Measurements from ENCODE around the gene TANC1.
"Not testable (repeated sequence)": the region's sequence is repeated elsewhere in the genome, so short reads cannot be mapped to it uniquely, and the experiment has no call there.

TANC1 gene

GRCh38 chr2:159140070-159140769 lies 171.8 kb downstream of the TANC1 start:
- DNase-seq (ENCODE audit: low read depth): no peak

- not testable (repeated sequence) for DNase-seq (ENCODE audit: low read depth)
These were observed 172.4 kb downstream of the TANC1 start for GRCh38 chr2:159140821-159141220.

- no peak for DNase-seq (ENCODE audit: low read depth)
These were observed 176.6 kb downstream of the TANC1 start for GRCh38 chr2:159144776-159145614.

DNA sequence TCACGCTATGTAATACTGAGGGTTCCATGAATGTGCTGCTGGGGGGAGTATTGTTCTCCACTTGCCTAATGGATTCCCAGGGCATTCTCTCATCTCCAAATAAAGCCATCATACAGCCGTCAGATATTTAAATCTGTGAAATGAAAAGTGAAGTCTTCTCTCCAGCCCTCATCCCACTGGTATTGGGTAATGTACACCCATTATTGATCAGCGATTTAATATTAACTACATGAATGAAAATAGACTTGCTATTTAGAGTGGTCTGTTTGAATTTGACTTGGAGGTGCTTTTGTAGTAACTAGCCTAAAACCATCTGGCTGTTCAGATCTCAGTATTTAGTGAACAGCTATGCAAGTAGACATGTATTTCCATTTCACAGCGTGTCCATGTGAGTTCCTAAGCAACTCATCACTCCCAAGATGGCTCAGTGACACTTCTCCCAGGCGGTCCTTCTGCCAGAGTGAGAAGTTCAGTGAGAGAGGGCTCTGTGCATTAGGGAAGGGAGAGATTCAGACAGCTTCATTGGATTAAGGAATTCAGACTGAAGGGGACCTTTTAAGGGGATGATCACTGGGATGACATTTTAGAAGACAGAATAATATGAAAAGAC lies 177.4 kb downstream of the TANC1 start:
- no peak for DNase-seq (ENCODE audit: low read depth)

DNA sequence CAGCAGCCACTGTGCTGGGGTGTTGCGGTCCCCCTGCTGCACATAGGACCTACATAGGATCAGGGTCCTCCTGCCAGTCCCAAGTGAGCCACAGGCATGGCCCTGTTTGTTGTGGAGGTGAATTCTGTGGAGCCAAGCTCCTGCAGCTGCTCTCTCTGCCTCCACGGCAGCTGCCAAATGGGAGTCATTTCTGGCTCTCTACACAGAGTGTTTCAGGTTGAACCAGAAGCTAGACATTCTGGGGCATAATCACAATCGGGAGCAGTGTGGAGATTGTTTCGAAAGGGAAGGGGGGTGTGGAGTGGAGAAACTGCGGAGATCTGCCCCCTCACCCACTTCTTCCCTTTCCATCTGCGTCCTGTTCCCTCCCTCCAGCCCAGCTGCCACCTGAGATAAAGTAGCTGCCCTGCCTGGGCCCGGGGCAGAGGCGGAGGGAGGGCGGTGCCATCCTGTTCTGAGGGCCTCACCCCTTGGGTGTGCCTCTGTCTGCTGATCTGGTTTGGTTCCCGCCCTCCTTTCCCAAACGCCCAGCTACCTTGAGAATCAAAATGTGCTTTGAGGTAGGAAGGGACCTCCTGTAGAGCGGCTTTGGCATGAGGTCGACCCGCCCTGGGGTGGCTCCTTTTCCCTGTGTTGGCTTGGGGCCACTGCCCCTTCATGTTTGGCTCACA lies 178.7 kb downstream of the TANC1 start:
- DNase-seq (ENCODE audit: low read depth): no peak

- DNase-seq (ENCODE audit: low read depth): no peak
These were observed 179.2 kb downstream of the TANC1 start for GRCh38 chr2:159147690-159148089.

DNA sequence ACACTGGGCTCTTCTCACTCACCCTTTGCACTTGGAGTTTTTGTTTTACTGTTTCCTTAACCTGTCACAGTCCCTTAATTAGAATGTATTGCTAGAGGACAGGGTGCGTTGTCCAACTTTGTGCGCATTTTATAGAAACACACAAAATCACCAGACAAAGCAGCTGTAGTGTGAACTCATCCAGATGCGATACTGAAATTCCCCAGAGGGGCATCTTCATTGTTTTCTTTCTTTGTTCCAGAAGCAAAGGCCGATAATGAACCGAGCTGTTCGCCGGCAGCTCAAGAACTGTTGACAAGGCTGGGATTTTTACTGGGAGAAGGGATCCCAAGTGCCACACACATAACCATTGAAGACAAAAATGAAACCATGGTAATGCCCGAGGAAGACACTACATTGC lies 180.5 kb downstream of the TANC1 start:
- DNase-seq (ENCODE audit: low read depth): no peak

DNA sequence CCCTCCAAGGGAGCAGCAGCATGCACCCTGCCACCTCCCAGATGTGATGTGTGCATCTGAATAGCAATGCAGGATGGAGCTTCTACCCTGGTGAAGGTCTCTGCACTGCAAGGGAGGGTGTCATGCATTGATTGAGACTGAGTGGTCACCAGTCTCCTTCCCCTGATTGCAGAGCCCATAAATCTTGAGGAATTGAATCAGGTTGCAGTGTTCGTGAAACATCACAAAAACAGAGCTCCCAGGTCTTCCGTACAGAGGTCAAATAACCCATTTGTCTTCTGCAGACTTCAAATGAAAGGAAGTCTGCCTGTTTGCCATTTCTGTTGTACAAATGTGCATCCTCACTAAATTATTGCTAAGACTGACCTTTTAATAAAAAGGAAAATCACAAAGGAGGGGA lies 181.3 kb downstream of the TANC1 start:
- DNase-seq (ENCODE audit: low read depth): no peak

DNA sequence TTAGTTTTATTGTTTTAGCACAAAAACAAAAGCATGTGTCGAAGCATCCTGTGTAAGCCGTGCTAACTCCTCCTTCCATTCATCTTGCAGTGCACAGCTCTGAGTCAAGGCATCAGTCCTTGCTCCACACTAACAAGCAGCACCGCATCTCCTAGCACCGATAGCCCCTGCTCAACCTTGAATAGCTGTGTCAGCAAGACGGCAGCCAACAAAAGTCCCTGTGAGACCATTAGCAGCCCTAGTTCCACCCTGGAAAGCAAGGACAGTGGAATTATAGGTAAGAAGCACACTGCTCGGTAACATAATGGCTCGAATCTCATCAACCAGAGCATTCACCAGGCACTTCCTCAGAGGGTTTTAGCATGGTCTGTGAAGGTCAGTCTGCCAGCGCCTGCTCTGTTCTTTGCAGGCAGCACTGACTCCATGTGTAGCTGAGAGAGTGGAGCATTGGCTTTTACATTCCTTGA lies 181.9 kb downstream of the TANC1 start:
- no peak for DNase-seq (ENCODE audit: low read depth)

DNA sequence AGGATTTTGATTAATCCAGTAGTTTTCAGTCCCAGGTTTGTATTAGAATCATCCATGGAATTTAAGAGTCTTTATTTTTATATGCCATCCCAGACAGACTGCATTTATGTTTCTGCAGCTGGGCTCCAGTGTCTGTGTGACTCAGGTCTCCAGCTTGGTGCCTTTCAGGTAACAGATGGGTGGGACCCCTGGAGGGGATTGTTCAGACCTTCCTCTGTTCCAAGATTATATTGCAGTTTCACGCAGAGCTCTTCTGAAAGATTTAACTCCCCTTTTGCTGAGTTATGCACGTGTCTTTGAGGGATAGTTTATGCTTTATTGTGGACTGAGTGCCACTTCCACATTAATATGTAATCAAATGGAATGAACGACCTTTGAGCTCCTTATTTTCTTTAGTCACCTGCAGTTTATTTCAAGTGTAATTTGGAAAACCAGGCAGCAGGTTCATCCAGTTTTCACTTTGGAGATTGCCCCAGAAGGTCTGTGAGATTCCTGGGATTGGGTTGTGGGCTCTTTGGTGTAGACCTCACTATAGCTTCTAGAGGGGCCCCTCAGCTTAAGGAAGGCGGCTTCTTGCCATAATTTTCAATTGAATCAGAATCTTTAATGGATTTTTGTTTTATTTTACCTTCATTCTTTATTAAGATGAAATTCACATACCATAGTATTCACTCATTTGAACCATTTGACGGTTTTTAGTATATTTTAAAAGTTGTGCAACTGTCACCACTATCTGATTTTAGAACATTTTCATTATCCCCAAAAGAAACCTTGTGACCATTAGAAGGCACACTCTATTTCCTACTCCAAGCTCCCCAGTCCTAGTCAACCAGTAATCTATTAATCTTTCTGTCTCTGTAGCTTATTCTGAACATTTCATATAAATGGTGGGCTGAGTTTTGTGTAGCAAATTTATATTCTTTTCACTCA lies 183.0 kb downstream of the TANC1 start:
- DNase-seq (ENCODE audit: low read depth): no peak

- DNase-seq (ENCODE audit: low read depth): no peak
These were observed 183.8 kb downstream of the TANC1 start for GRCh38 chr2:159152128-159152778.

DNA sequence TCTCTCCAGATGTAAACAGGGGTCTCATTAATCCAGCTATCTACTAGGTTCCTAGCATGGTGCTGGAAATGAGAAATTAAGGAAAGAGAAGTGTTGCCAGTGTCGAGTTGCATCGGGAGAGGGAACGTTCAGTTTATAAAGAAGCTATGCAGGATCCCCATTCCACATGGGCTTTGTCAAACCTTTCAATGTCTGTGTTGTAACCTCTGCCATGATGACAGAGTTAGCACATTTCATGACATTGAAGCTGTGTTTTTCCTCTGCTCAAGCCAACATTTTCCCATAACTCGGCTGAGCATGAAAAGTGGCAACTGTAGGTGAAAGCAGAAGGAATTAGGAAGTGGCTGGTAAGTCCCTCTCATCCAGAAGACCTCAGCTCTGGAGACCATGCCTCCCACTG lies 184.6 kb downstream of the TANC1 start:
- no peak for DNase-seq (ENCODE audit: low read depth)

GRCh38 chr2:159153463-159153862 lies 185.0 kb downstream of the TANC1 start:
- DNase-seq (ENCODE audit: low read depth): no peak

DNA sequence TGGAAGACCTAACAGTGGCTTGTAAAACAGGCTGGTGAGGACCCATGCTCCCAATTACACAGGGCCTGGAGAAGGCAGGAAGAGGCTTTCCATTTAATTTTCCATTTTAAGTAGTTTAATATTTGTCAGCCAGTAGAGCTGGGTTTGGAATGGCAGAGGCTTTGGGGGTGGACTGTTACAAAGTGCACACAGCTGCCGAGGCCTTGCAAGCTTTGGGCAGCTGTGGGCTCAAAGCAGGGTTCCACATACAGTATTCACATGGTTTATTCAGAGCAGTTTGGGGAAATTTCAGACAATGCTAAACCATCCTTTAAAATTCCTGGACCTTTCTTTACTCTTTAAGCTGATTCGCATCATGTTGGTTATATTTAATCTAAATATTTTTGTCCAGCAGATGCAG lies 185.5 kb downstream of the TANC1 start:
- no peak for DNase-seq (ENCODE audit: low read depth)

DNA sequence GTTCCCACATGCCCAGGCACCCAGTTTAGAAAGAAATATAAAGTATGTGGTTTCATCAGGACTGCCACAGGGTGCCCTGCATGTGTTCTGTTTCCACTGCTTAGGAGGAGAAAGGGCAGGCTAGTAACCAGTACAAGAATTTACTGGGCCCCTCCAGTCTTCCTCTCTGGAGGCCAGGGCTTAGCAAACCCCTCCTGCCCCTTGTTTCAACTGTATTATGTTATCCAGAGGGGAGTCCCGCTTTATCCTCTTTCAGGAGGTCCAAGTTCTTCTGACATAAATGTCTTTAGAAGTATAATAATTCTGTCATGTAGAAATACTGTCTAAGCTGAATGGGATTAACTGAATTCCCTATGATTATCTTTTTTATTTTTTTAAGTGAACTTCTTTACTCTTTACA lies 185.9 kb downstream of the TANC1 start:
- DNase-seq (ENCODE audit: low read depth): no peak

GRCh38 chr2:159155320-159155719 lies 186.9 kb downstream of the TANC1 start:
- no peak for DNase-seq (ENCODE audit: low read depth)

- DNase-seq (ENCODE audit: low read depth): no peak
These were observed 187.4 kb downstream of the TANC1 start for GRCh38 chr2:159155791-159156190.

DNA sequence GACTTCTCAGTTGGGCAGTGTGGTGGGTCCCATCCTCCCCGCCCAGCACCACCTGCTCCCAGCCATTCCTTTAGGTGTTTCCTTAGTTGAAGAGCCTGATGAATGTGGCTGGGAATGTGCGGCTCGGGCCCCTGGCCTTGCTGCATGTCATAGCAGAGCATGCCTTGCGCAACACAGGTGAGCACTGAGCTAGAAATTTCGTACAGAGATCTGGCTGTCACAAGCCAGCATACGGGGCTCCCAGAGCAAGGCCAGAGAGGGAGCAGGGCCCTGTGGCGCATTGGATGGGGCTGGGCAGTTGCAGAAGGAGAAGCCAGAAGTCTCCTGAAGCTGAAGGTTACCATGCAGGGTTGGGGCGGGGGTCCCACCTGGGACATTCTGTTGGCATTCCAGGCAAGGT lies 188.4 kb downstream of the TANC1 start:
- no peak for DNase-seq (ENCODE audit: low read depth)

GRCh38 chr2:159157361-159158209 lies 189.1 kb downstream of the TANC1 start:
- no peak for DNase-seq (ENCODE audit: low read depth)

- DNase-seq (ENCODE audit: low read depth): no peak
These were observed 192.0 kb downstream of the TANC1 start for GRCh38 chr2:159160412-159160811.

All from activated gamma-delta T cell treated with anti-CD3 and anti-CD28 coated beads, Interleukin-2, amount 50 U/mL, for 16 hours (primary cell).